ENCODE data around the gene SND1. TPM values are rescaled to one million over a fixed set of nuclear protein-coding genes. Genes with fewer than 3 reads are reported as not detected.

SND1 gene
- total and polyA plus RNA-seq, 2 of the 4 experiments (the other 2 are of a cell fraction) = 154 to 294 TPM

- peaks cover 48% of the 10 kb centered on the region for H3K36me3 ChIP-seq (ENCODE audit: control insufficient read depth, insufficient read depth, low read length)
- H3K9me3 ChIP-seq (ENCODE audit: control insufficient read depth, insufficient read depth, low read length) = no peaks in the 10 kb centered on the region
- dilution Hi-C loops (cut with HindIII; ENCODE audit: low sequenced_read_pairs, unreplicated experiment) (no loop called here), in situ Hi-C loops (cut with MboI; ENCODE audit: low sequenced_read_pairs) (no loop called here), intact Hi-C loops (cut with micrococcal nuclease) (no loop called here)
- no peak overlapping the region for H3K4me2 ChIP-seq (ENCODE audit: low read depth, low read length)
- no peak overlapping the region for H4K5ac ChIP-seq (ENCODE audit: low read depth, low read length)
- peaks cover 18% of the 10 kb centered on the region for H4K20me1 ChIP-seq (ENCODE audit: insufficient read depth, low read length)
- H3K4me3 ChIP-seq (ENCODE audit: insufficient read depth, low read depth, low read length) = no peak overlapping the region
- H2AK5ac ChIP-seq (ENCODE audit: low read depth, low read length) = no peak overlapping the region
- H3K14ac ChIP-seq (replicated peaks; ENCODE audit: low read depth, low read length) = no peak overlapping the region
- no peak overlapping the region for H4K91ac ChIP-seq (ENCODE audit: insufficient read depth, low read depth, low read length)
- DNase-seq = no peak
- H2BK15ac ChIP-seq (ENCODE audit: low read depth, low read length) = no peak overlapping the region
- H3K9ac ChIP-seq (ENCODE audit: low read depth, low read length) = no peak overlapping the region
- ATAC-seq (ENCODE audit: low read depth) = no peak
- no peak overlapping the region for H3K4ac ChIP-seq (ENCODE audit: low read depth, low read length)
- no peak overlapping the region for H2BK120ac ChIP-seq (ENCODE audit: low read depth, low read length)
- H2AK9ac ChIP-seq (replicated peaks; ENCODE audit: low read depth, low read length, poor library complexity) = peak overlapping the region; percentile 7
- no peak overlapping the region for H3K56ac ChIP-seq (ENCODE audit: extremely low read depth, insufficient read depth, low read length)
- H3K27me3 ChIP-seq (ENCODE audit: control insufficient read depth, insufficient read depth, low read length) = no peaks in the 10 kb centered on the region
- H3K23ac ChIP-seq (ENCODE audit: low read depth, low read length) = no peak overlapping the region
- H3K18ac ChIP-seq (ENCODE audit: low read depth, low read length) = no peak overlapping the region
- POLR2A ChIA-PET (ENCODE audit: unreplicated experiment) = no interaction called here
- no TSS peak for BruUV-seq (replicated peaks)
- H2BK20ac ChIP-seq (ENCODE audit: low read depth, low read length) = no peak overlapping the region
- CTCF ChIA-PET = no interaction called here
- H3K79me1 ChIP-seq (ENCODE audit: low read depth in 1 of 2, low read length in 2 of 2) = peaks cover 0 to 22% of the 10 kb centered on the region in 2 experiments; a peak in 2 of 4 replicates
- no peak for TF ChIP-seq FOS (IDR thresholded peaks at IDR 0.05; ENCODE audit: low read depth, low read length)
- no peak for TF ChIP-seq RAD21 (IDR thresholded peaks at IDR 0.05; ENCODE audit: low read length)
- no peak for TF ChIP-seq MAFK (IDR thresholded peaks at IDR 0.05; ENCODE audit: low read depth, low read length)
- TF ChIP-seq CEBPB (IDR thresholded peaks at IDR 0.05; ENCODE audit: low read depth, low read length) = no peak
- no peak for TF ChIP-seq POLR2A (IDR thresholded peaks at IDR 0.05; ENCODE audit: low read depth, low read length)
- TF ChIP-seq RFX5 (IDR thresholded peaks at IDR 0.05; ENCODE audit: low read depth, low read length) = no peak
- TF ChIP-seq MAZ (IDR thresholded peaks at IDR 0.05; ENCODE audit: borderline replicate concordance, low read depth, low read length) = no peak
- TF ChIP-seq, protein P1, sequence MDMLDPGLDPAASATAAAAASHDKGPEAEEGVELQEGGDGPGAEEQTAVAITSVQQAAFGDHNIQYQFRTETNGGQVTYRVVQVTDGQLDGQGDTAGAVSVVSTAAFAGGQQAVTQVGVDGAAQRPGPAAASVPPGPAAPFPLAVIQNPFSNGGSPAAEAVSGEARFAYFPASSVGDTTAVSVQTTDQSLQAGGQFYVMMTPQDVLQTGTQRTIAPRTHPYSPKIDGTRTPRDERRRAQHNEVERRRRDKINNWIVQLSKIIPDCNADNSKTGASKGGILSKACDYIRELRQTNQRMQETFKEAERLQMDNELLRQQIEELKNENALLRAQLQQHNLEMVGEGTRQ (IDR thresholded peaks at IDR 0.05; ENCODE audit: low read depth, low read length) = no peak
- no peak for TF ChIP-seq SMC3 (IDR thresholded peaks at IDR 0.05; ENCODE audit: low read depth, low read length)
- TF ChIP-seq, protein P2, sequence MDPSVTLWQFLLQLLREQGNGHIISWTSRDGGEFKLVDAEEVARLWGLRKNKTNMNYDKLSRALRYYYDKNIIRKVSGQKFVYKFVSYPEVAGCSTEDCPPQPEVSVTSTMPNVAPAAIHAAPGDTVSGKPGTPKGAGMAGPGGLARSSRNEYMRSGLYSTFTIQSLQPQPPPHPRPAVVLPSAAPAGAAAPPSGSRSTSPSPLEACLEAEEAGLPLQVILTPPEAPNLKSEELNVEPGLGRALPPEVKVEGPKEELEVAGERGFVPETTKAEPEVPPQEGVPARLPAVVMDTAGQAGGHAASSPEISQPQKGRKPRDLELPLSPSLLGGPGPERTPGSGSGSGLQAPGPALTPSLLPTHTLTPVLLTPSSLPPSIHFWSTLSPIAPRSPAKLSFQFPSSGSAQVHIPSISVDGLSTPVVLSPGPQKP (IDR thresholded peaks at IDR 0.05; ENCODE audit: borderline replicate concordance, low read depth, low read length) = no peak
- TF ChIP-seq CHD1 (IDR thresholded peaks at IDR 0.05; ENCODE audit: low read depth, low read length) = no peak
- no peak overlapping the region for H4K8ac ChIP-seq (ENCODE audit: low read depth in 2 of 2, low read length in 2 of 2)
- WGBS, 2 experiments (ENCODE audit: extremely low coverage in 2 of 2, insufficient read length in 1 of 2) = 30% methylated on average over 2 of the region's 7 CpGs; no CpG with 5 or more reads in 1 of the 2 experiments
- H3K9me1 ChIP-seq (ENCODE audit: insufficient read depth, low read length) = peaks cover 15% of the 10 kb centered on the region; the same call in 1 of the 2 replicates
- H2BK5ac ChIP-seq (ENCODE audit: low read depth, low read length, poor library complexity, severe bottlenecking) = no peak overlapping the region
- peaks cover 2% of the 10 kb centered on the region; the same call in 1 of the 2 replicates for H3K4me1 ChIP-seq (ENCODE audit: control insufficient read depth, insufficient read depth, low read length)
- no peak overlapping the region for H2AFZ ChIP-seq (replicated peaks; ENCODE audit: low read length, poor library complexity)
- H3K27ac ChIP-seq (ENCODE audit: insufficient read depth, low read length) = no peak overlapping the region
Observed at GRCh38 chr7:128076796-128077271, 424.8 kb downstream of the SND1 start.
